GM18499 (cell line): Measurements from ENCODE around the gene POU2AF1.
"Not testable (repeated sequence)": the region's sequence is repeated elsewhere in the genome, so short reads cannot be mapped to it uniquely, and the experiment has no call there.

Experiments
- ATAC-seq: cut with Tn5 transposase; IDR thresholded peaks from one replicate; pipeline ENCODE4 v1.9.1; 2021; ENCODE audit warnings: moderate number of reproducible peaks; ENCODE audit not compliant: insufficient read depth, unreplicated experiment

POU2AF1 gene

DNA sequence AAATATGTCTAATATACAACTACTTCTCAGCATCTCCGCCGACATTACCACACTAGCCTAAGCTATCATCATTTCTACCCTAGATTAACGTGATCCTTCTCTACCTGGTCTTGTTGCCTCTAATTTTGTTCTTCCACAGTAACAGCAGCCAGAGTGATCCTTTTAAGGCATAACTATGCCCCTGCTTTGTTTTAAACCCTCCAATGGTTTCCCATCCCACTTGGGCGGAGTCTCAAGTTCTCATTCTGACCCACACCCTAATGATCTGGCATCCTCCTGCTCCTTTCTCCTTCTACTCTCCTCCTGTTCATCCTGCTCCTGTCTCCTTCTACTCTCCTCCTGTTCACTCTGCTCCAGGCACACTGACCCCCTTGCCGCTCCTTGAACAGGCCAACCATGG is 31.9 kb upstream of the POU2AF1 start:
- no peak for ATAC-seq

DNA sequence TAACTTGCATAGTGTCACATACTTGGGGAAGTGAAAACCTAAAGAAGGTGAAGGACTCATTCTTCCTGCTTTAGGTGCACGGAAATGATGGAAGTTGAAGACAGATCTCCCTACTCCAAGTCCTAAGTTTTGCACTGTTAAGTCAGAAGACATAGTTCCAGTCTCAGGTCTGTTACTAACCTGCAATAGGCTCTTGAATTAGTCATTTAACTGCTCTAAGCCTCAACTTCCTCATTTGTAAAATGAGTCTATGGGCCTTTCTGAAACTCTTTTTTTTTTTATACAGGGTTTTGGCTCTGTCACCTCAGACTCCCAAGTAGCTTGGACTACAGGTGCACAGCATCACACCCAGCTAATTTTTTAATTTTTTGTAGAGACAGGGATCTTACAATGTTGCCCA is 30.8 kb upstream of the POU2AF1 start:
- peak; percentile 58 for ATAC-seq

DNA sequence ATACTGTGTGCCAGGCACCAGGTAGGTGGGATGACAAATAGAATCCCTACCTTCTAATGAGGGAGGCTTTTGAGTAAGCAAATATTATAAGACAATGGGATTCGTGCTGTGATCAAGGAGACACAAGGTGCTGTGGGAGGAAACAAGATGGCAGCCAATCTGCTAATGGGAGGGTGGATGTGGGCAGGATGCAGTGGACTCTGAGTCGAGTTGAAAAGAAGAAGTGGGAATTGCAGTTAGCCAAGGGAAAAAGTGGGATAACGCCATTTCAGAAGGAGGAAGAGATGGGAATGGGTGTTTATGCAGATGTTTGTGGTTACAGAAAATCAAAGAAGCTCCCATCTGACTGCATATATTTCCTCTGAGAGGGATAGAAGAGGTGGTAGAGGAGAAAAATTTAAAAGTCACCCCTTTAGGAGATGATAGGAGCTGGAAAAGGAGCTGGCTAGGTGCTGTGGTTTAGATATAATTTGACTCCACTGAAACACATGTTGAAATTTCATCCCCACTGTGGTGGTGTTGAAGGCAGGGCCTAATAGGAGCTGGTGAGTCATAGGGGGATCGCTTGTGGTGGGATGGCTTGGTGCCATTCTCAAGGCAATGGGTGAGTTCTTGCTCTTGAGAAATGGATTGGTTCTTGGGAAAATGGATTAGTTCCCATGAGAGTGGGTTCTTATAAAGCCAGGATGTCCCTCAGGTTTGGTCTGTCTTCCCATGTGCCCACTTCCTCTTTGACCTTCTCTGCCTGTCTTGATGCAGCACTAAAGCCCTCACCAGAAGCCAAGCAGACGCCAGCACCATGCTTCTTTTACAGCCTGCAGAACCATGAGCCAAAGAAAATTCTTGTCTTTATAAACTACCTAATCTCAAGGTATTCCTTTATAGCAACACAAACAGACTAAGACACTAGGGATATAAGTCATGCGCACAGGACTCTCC is 30.0 kb upstream of the POU2AF1 start:
- no peak for ATAC-seq

DNA sequence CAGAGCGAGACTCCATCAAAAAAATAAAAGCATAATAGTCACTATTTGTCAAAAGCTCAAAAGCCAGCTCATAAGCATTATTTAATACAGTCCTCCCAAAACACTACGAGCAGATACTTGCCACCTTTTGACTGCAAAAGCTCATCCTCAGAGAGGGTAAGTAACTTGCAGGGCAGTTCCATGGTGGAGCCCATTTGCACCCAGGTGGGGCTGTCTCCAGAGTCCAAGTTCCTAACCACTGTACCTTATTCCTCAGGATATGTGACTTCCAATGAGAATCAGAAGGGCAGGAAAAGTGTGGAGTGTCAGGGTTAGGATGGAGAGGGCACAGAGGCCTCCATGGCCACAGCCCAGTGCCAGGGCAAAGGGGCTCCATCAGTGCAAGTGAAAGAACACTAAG is 28.6 kb upstream of the POU2AF1 start:
- ATAC-seq: no peak

DNA sequence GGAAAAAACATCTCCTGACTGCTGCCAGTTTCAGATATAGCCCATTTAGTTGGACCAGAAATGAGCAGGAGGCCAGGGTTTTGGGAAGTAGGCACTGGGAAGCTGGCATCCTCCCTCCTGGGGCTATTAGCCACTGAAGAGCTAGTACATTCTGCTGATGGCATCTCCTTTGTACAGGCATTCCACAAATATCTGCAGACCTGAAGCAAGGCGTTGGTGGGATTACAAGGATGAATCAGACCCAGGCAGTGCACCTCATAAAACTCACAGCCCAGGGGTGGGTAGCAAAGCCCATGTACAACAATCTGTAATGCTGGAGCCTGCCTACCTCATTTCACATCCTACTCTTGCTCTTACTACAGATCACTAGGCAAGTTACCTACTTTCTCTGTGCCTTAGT is 27.5 kb upstream of the POU2AF1 start:
- ATAC-seq: no peak

DNA sequence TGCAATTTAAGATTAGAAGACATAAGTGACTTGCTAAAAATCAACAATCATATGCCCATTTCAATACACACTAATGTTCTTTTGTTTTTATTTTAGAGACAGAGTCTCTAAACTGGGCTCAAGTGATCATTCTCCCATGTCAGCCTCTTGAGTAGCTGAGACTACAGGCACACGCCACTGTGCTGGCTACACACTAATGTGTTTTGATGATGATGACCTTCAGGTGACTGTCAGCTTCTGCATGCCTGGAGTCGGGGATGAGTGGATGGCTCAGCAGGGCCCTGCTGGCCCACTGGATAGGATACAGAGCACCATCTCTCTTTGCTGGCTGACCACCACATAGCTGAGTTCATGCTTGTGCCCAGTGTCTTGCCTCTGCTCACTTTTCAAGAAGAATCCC is 27.0 kb upstream of the POU2AF1 start:
- ATAC-seq: no peak

DNA sequence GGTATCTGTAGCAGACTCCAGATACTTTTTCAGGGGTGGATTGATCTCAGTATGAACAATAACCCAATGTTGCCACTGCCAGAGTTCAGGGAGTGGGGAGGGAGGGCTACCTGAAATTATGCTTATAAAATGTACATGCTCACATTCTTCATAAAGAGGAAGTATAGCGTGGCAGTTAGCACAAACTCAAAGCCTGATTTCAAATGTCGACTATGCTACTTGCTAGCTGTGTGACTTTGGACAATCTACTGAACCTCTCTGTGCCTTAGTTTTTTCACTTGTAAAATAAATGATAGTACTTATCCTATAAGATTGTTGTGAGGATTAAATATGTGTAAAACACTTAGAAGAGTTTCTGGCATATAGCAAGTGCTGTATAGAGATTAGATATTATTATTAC is 26.5 kb upstream of the POU2AF1 start:
- no peak for ATAC-seq

DNA sequence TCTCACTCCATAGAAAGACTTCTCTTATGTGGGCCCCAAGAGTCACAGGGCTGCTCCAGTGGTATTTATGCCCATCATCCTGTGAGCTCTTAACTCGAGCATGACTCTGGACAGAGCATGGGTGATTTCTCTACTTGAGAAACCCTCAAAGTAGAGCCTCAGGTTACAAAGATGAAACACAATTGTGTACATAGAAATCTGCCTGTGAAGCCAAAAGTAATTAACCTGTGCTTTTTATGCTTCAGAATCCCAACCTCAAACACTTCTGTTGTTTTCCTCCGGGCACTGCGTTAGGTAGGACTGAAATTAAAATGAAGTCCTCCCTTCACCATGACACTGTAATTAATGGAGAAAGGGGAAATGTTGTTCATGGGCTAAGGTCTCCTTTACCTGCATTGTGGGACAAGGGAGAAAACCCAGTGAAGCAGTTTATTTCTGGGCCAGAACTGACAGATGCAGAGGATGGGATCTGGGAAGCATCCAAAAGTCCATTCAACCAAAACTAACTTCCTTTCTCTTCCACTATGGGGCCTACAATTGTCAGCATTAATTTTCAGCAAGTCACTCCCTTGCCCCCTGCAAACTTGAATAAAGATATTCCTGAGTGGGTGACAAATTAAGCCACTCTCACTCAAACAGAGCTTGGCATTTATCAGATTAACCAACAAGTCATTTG is 24.1 kb upstream of the POU2AF1 start:
- no peak for ATAC-seq

DNA sequence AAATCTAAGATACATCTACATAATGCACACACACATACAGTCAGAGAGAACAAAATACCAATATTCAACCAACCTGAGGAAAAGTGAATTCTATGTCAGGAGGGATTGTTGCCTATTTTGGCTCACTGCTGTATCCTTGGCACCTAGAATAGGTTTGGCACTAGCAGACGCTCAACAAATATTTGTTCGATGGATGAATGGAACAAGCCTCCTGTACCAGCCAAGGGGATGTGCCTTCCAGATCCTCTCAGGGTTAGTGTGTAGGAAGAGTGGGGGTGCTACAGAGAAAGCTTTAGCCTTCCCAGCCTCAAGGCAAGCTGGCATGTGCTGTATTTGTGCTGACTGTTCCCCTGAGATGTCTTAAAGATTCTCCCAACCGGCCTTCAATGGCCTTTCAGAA is 23.3 kb upstream of the POU2AF1 start:
- ATAC-seq: no peak

DNA sequence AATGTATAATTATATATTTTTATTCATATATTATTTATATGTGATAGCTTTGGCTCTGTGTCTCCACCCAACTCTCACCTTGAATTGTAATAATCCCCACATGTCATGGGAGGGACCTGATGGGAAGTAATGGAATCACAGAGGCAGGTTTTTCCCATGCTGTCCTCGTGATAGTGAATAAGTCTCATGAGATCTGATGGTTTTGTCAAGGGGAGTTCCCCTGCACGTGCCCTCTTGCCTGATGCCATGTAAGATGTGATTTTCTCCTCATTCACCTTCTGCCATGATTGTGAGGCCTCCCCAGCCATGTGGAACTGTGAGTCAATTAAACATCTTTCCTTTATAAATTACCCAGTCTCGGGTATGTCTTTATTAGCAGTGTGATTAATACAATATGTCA is 22.9 kb upstream of the POU2AF1 start:
- ATAC-seq: not testable (repeated sequence)

DNA sequence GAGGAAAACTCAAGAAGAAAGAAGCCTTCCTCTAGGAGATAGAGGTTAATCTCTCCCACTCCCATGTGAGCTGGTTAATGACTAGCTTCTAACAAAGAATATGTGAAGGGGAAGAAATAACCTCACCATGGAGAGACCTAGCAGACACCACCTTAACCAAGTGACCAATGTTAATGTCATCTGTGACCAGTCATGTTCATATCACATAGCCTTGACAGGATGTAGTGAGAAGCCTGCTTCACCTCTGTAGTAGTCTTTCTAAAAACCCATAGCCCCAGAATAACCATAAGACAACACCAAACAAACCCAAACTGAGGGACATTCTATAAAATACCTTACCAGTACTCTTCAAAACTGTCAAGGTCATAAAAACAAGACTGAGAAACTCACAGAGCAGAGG is 21.5 kb upstream of the POU2AF1 start:
- no peak for ATAC-seq

DNA sequence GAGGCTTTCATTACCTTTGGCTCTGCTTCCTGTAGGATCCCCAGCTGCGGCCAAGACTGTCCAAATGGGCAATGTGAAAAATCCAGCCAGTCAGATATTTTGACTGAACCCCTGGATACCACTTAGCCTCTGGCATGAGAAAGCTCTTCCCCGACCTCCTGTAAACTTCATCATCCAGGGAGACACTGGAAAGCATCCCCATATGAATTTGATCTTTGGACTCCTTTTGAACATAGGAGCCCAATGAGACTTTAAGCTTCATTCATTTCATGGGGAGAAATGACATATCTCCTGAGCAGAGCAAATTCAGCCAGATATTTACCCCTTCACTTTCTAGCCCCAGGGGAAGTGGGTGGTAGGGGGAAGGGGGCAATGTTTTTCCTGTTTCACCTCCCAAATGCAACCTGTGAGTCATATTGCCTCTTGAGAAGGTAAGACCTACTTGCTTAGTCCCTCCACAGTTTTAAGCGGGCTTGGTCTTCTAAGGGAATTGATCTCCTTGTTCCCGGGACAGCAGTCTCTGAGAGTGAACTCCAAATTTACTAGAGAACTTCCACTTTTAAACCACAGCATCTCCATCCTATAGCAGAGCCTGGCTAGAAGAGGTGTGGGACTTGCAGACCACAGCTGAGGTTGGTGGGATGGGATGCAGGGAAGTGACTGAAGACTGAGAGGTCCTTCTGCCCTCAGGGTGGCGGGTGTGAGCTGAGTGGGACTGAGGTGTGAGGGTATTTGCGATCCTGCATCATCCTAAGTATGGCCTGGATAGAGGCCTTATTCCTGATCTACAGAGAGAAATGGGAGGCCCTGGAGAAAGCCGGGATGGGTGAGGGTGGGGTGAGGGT is 20.3 kb upstream of the POU2AF1 start:
- ATAC-seq: no peak

DNA sequence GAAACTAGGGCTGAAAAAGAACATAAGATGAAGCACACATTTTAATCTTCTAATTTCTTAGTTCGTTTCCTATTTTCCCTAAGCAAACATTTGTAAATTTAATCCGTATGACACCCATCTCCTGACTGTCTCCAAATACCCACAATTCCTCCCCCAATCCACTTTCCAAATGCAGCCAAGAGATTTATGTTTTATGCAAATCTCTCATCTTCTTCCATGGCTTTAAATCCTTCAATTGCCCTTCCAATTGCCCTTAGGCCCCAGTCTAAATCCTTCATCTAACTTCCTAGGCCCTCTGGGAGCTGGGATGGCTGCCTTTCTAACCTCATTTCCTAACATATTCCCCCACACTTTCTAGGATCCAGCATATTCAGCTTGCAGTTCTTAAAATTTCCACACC is 18.0 kb upstream of the POU2AF1 start:
- ATAC-seq: no peak

DNA sequence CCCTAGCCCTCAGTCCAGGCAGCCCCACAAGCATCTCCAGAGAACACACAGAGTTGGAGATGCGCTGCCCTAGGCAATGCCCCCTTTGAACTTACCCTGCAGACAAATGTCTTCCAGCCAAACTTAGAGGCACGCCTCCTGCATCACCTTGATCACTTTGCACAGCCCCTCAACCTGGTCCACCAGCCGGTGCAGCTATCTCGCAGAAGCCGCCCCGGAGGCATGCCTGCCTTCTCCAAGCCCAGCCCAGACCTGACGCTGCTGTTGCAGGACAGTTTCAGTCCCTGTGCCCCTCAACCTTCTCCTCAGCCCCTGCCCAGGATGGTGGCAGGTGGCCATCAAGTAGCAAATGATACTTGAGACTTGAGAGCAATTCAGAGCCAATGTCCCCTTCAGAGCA is 16.7 kb upstream of the POU2AF1 start:
- ATAC-seq: no peak

DNA sequence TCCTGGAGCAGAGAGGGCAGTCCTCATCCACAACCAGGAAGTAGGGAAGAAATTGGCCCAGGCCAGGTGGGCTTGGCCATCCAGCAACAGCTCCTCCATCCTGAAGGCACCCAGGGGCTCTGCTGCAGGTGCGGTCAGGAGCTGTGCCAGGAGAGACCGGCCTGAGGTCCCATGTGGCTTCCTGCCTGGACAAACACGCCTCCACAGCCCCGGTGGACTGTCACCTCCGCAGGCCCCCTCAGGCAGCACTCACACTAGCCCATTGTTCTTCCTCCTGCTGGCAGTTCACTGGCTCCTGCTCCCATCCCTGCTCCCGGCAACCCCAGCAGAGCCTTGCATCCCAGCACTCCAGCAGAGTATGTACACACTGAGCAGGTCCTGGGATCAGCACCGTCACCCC is 16.0 kb upstream of the POU2AF1 start:
- no peak for ATAC-seq

DNA sequence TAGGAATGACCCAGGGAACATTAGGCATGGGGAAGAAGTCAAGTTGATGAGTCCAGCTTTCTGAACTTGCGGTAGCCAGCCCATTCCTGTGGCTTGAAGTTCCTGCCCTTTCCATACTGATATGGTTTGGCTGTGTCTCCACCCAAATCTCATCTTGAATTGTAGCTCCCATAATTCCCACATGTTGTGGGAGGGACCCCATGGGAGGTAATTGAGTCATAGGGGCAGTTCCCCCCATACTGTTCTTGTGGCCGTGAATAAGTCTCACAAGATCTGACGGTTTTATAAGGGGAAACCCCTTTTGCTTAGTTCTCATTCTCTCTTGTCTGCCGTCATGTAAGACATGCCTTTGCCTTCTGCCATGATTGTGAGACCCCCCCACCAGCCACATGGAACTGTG is 15.1 kb upstream of the POU2AF1 start:
- ATAC-seq: not testable (repeated sequence)

DNA sequence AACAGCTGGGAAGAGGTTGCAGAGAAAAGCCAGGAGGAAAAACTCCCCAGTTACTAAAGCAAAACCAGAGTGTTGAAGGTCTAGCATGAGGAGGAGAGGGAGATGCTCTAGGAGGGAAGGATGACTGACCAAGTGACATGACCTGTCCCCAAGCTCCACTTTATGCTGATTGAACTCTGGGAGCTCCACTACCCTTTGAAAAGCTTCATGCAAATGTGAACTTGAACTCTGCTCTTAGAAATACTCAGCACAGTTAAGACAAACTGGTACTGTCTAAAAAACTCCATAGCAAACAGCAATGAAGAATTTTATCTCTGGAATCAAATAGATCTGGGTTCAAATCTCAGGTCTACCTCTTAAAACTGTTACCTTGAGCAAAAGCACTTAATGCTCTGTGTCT is 14.5 kb upstream of the POU2AF1 start:
- no peak for ATAC-seq

DNA sequence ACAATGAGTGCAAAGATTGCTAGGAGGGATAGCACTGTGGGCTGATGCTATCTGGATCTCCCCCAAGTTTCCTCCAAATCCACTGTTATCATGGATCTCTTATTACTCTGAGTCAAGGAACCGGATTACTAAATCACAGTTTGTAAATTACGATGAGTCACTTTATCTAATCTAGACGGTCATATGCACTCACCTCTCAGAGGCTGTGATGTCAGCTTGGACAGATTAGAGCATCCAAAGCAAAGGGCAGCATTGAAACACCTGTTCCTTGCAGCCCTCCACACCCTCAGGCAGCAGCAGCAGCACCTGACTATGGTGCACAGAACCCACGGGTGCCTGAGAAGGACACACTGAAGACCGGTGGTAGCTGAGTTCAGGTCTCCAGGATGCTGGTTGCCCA is 14.0 kb upstream of the POU2AF1 start:
- no peak for ATAC-seq

DNA sequence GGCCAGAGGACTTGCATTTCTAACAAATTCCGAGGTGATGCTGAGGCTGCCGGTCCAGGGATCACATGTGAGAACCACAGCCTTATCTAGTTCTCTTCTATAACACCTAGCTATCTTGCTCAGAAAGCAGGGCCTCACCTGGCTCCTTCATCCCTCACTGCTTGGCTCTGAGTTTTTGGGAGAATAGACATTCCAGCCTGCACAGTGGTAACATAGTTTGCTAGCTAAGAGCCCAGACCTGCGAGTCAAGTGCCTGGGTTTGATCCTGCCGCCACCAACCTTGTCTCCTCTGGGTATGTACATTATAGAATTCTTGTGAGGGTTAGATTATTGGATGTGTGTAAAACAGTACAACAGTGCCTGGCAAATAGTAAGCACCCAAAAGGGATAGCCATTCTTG is 13.5 kb upstream of the POU2AF1 start:
- no peak for ATAC-seq

DNA sequence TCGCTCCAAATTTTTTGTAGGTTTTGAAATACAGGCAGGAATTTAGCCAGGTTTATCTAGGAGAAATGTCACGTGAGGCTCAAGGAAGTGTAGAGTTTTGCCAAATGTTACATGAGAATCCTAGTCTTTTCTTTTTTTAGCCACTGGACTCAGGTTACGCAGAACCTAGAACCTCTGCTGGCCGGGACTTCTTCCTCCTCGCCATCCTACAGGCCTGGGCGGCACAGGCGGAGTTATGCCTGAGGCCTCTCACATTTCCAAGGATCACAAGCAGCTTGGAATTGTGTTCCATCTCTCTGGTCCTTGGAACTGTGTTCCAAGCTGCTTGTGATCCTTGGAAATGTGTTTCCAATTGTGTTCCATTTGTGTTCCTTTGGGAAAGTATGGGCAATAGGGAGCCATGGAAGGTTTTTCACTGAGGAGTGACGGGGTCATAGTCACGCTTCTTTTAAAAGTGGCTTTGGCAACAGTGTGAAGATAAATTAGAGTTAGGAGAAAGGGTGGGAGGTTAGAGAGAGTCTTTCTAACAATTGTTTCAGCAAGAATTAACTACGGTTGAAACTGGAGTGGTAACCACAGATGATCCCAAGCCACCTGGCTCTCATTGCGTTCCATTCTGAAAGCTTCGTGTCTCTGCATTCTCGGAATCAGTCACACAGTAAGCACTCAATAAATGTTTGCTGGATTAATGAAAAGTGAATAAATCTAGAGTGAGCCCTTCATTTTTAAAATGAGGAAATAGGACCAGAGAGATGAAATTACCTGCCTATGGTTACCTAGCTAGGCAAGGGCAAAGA is 12.5 kb upstream of the POU2AF1 start:
- ATAC-seq: no peak
